ENCODE data around the gene CIDEB.

DNA sequence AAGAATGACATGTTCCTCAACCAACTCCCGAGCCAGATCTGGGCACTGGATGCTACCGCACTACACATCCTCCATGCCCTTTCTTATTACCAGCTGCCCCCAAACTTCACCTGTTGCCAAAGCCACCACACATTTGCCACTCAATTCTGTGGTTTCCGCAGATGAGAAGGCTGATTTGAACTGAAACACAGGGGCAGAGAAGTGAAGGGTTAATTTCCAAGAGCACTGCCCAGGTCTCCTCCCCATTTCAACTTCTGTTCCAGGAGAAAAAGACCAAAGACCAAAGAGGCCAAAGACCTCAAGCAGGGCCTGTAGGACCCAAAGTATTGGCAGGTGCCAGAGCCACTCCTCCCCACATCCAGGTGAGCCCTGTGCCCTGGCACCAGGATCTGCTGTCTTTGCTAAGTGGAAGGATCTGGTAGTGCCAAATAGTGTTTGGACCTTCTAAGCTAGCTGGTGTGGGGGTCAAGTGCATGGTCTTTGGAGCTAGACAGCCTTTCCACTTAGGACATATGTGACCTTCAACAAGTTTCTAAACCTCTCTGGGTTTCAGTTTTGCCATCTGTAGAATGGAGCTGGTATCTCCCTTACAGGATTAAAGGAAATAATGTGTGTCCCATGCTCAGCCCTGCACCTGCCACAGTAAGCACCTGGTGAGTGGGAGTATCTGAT is 16.2 kb downstream of the CIDEB start:
- TF ChIP-seq, protein P1, sequence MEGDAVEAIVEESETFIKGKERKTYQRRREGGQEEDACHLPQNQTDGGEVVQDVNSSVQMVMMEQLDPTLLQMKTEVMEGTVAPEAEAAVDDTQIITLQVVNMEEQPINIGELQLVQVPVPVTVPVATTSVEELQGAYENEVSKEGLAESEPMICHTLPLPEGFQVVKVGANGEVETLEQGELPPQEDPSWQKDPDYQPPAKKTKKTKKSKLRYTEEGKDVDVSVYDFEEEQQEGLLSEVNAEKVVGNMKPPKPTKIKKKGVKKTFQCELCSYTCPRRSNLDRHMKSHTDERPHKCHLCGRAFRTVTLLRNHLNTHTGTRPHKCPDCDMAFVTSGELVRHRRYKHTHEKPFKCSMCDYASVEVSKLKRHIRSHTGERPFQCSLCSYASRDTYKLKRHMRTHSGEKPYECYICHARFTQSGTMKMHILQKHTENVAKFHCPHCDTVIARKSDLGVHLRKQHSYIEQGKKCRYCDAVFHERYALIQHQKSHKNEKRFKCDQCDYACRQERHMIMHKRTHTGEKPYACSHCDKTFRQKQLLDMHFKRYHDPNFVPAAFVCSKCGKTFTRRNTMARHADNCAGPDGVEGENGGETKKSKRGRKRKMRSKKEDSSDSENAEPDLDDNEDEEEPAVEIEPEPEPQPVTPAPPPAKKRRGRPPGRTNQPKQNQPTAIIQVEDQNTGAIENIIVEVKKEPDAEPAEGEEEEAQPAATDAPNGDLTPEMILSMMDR (conservative IDR thresholded peaks at IDR 0.05; ENCODE audit: low read depth, low read length) = no peak
- TF ChIP-seq RAD21 (IDR thresholded peaks at IDR 0.05; ENCODE audit: low read length) (no peak), RFX5 (IDR thresholded peaks at IDR 0.05; ENCODE audit: low read depth, low read length) (no peak), POLR2A (IDR thresholded peaks at IDR 0.05; ENCODE audit: low read depth, low read length) (no peak), SMC3 (IDR thresholded peaks at IDR 0.05; ENCODE audit: low read depth, low read length) (no peak), FOS (IDR thresholded peaks at IDR 0.05; ENCODE audit: low read depth, low read length) (no peak), CEBPB (IDR thresholded peaks at IDR 0.05; ENCODE audit: low read depth, low read length) (no peak)
- TF ChIP-seq, protein P2, sequence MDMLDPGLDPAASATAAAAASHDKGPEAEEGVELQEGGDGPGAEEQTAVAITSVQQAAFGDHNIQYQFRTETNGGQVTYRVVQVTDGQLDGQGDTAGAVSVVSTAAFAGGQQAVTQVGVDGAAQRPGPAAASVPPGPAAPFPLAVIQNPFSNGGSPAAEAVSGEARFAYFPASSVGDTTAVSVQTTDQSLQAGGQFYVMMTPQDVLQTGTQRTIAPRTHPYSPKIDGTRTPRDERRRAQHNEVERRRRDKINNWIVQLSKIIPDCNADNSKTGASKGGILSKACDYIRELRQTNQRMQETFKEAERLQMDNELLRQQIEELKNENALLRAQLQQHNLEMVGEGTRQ (IDR thresholded peaks at IDR 0.05; ENCODE audit: low read depth, low read length) = no peak
- TF ChIP-seq, protein P3, sequence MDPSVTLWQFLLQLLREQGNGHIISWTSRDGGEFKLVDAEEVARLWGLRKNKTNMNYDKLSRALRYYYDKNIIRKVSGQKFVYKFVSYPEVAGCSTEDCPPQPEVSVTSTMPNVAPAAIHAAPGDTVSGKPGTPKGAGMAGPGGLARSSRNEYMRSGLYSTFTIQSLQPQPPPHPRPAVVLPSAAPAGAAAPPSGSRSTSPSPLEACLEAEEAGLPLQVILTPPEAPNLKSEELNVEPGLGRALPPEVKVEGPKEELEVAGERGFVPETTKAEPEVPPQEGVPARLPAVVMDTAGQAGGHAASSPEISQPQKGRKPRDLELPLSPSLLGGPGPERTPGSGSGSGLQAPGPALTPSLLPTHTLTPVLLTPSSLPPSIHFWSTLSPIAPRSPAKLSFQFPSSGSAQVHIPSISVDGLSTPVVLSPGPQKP (IDR thresholded peaks at IDR 0.05; ENCODE audit: borderline replicate concordance, low read depth, low read length) = no peak
